ENCODE data around the gene ZNF763.

The ZNF763 gene

GRCh38 chr19:11970174-11970573, 5.3 kb downstream of the ZNF763 start:
- TF ChIP-seq ZNF70 (CRISPR knock-in tag; IDR thresholded peaks at IDR 0.05), result no peak
- TF ChIP-seq ISL1 (CRISPR knock-in tag; IDR thresholded peaks at IDR 0.05), result no peak
- TF ChIP-seq ZNF565 (CRISPR knock-in tag; conservative IDR thresholded peaks at IDR 0.05; ENCODE audit: low read depth), result no peak
- no peak for TF ChIP-seq BACH2 (CRISPR knock-in tag; IDR thresholded peaks at IDR 0.05; ENCODE audit: borderline replicate concordance)
- no peak for TF ChIP-seq TCF4 (CRISPR knock-in tag; IDR thresholded peaks at IDR 0.05; ENCODE audit: borderline replicate concordance)
- no peak for TF ChIP-seq ZFP30 (CRISPR knock-in tag; IDR thresholded peaks at IDR 0.05)
- TF ChIP-seq, protein P1, sequence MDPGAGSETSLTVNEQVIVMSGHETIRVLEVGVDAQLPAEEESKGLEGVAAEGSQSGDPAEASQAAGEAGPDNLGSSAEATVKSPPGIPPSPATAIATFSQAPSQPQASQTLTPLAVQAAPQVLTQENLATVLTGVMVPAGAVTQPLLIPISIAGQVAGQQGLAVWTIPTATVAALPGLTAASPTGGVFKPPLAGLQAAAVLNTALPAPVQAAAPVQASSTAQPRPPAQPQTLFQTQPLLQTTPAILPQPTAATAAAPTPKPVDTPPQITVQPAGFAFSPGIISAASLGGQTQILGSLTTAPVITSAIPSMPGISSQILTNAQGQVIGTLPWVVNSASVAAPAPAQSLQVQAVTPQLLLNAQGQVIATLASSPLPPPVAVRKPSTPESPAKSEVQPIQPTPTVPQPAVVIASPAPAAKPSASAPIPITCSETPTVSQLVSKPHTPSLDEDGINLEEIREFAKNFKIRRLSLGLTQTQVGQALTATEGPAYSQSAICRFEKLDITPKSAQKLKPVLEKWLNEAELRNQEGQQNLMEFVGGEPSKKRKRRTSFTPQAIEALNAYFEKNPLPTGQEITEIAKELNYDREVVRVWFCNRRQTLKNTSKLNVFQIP (CRISPR knock-in tag; IDR thresholded peaks at IDR 0.05; ENCODE audit: borderline replicate concordance, low read depth), result no peak
- TF ChIP-seq GLIS3 (CRISPR knock-in tag; IDR thresholded peaks at IDR 0.05), result no peak
- TF ChIP-seq, protein P2, sequence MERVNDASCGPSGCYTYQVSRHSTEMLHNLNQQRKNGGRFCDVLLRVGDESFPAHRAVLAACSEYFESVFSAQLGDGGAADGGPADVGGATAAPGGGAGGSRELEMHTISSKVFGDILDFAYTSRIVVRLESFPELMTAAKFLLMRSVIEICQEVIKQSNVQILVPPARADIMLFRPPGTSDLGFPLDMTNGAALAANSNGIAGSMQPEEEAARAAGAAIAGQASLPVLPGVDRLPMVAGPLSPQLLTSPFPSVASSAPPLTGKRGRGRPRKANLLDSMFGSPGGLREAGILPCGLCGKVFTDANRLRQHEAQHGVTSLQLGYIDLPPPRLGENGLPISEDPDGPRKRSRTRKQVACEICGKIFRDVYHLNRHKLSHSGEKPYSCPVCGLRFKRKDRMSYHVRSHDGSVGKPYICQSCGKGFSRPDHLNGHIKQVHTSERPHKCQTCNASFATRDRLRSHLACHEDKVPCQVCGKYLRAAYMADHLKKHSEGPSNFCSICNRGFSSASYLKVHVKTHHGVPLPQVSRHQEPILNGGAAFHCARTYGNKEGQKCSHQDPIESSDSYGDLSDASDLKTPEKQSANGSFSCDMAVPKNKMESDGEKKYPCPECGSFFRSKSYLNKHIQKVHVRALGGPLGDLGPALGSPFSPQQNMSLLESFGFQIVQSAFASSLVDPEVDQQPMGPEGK (CRISPR knock-in tag; IDR thresholded peaks at IDR 0.05; ENCODE audit: borderline replicate concordance), result no peak
- TF ChIP-seq, protein P3, sequence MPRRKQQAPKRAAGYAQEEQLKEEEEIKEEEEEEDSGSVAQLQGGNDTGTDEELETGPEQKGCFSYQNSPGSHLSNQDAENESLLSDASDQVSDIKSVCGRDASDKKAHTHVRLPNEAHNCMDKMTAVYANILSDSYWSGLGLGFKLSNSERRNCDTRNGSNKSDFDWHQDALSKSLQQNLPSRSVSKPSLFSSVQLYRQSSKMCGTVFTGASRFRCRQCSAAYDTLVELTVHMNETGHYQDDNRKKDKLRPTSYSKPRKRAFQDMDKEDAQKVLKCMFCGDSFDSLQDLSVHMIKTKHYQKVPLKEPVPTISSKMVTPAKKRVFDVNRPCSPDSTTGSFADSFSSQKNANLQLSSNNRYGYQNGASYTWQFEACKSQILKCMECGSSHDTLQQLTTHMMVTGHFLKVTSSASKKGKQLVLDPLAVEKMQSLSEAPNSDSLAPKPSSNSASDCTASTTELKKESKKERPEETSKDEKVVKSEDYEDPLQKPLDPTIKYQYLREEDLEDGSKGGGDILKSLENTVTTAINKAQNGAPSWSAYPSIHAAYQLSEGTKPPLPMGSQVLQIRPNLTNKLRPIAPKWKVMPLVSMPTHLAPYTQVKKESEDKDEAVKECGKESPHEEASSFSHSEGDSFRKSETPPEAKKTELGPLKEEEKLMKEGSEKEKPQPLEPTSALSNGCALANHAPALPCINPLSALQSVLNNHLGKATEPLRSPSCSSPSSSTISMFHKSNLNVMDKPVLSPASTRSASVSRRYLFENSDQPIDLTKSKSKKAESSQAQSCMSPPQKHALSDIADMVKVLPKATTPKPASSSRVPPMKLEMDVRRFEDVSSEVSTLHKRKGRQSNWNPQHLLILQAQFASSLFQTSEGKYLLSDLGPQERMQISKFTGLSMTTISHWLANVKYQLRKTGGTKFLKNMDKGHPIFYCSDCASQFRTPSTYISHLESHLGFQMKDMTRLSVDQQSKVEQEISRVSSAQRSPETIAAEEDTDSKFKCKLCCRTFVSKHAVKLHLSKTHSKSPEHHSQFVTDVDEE (CRISPR knock-in tag; IDR thresholded peaks at IDR 0.05), result no peak
- no peak for TF ChIP-seq RARB (CRISPR knock-in tag; IDR thresholded peaks at IDR 0.05)
- no peak for TF ChIP-seq TOX (CRISPR knock-in tag; IDR thresholded peaks at IDR 0.05; ENCODE audit: borderline replicate concordance)
- no peak for ATAC-seq

DNA sequence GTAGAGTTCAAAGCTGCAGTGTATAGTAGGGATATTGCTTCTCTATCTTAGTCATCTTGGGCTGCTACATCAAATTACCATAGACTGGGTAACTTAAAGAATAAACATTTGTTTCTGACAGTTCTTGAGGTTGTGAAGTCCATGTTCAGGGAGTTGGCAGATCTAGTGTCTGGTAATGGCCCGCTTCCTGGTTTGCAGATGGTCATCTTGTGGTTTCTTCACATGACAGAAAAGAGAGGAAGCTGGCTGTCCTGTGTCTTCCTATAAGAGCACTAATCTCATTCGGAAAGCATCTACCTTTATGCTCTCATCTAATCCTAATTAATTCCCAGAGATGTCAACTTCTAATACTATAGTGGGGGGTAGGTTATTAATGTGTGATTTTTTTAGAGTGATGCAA, 6.2 kb downstream of the ZNF763 start:
- TF ChIP-seq ZNF8 (CRISPR knock-in tag; IDR thresholded peaks at IDR 0.05), result no peak
- TF ChIP-seq, protein P3 (CRISPR knock-in tag; IDR thresholded peaks at IDR 0.05), result no peak
- no peak for TF ChIP-seq ESRRG (CRISPR knock-in tag; IDR thresholded peaks at IDR 0.05)
- no peak for TF ChIP-seq ZNF565 (CRISPR knock-in tag; conservative IDR thresholded peaks at IDR 0.05; ENCODE audit: low read depth)
- no peak for TF ChIP-seq SNAI2 (CRISPR knock-in tag; IDR thresholded peaks at IDR 0.05)
- TF ChIP-seq ISL1 (CRISPR knock-in tag; IDR thresholded peaks at IDR 0.05), result no peak
- no peak for TF ChIP-seq ARNTL (CRISPR knock-in tag; IDR thresholded peaks at IDR 0.05; ENCODE audit: borderline replicate concordance, low read depth)
- no peak for ATAC-seq

- TF ChIP-seq TOX (CRISPR knock-in tag; IDR thresholded peaks at IDR 0.05; ENCODE audit: borderline replicate concordance) (no peak), ESRRG (CRISPR knock-in tag; IDR thresholded peaks at IDR 0.05) (no peak), PPARA (CRISPR knock-in tag; IDR thresholded peaks at IDR 0.05; ENCODE audit: borderline replicate concordance) (no peak), ZNF70 (CRISPR knock-in tag; IDR thresholded peaks at IDR 0.05) (no peak), RARB (CRISPR knock-in tag; IDR thresholded peaks at IDR 0.05) (no peak)
- TF ChIP-seq, protein P4, sequence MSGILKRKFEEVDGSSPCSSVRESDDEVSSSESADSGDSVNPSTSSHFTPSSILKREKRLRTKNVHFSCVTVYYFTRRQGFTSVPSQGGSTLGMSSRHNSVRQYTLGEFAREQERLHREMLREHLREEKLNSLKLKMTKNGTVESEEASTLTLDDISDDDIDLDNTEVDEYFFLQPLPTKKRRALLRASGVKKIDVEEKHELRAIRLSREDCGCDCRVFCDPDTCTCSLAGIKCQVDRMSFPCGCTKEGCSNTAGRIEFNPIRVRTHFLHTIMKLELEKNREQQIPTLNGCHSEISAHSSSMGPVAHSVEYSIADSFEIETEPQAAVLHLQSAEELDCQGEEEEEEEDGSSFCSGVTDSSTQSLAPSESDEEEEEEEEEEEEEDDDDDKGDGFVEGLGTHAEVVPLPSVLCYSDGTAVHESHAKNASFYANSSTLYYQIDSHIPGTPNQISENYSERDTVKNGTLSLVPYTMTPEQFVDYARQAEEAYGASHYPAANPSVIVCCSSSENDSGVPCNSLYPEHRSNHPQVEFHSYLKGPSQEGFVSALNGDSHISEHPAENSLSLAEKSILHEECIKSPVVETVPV (CRISPR knock-in tag; IDR thresholded peaks at IDR 0.05), result no peak
- ATAC-seq, result no peak
Observed at GRCh38 chr19:11973019-11973810, 8.4 kb downstream of the ZNF763 start.

All from SK-N-SH treated with all-trans-retinoic acid at 6 μM for 48 hours (cell line).